GM12873 (cell line): ENCODE results near the gene ACOT9.

Experiments used
- TF ChIP-seq, protein P1 (sequence below): IDR thresholded peaks from 2 replicates; pipeline ENCODE4 v1.5.1; 2012; ENCODE audit warnings: low read depth, mild to moderate bottlenecking, moderate library complexity, low read length, control low read depth; ENCODE audit not compliant: insufficient read depth; ENCODE audit errors: missing control alignments

The ACOT9 gene

DNA sequence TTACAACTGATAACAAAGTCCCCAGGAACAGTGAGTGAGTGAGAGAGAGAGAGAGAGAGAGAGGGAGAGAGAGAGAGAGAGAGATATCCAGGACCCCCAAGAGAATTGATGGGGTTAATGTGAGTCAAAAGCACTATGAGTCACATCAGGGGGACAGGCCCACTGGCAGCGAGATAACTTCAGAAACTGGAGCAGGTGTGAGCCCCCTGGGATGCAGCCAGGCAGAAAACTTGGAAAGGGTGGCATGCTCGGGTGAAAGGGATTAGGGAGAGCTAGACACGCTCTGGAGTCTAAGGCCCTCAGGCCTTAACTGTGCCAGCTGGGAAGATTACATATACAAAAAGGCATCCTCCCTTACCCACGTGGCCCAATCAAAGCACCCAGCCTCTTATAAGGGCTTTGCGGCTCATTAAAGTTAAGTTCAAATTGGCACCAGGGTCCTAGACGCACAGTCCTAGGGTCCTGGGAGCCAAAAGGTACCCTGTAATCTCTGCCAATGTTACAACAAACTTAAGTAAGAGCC is 841 bp downstream of the ACOT9 start:
- TF ChIP-seq, protein P1, sequence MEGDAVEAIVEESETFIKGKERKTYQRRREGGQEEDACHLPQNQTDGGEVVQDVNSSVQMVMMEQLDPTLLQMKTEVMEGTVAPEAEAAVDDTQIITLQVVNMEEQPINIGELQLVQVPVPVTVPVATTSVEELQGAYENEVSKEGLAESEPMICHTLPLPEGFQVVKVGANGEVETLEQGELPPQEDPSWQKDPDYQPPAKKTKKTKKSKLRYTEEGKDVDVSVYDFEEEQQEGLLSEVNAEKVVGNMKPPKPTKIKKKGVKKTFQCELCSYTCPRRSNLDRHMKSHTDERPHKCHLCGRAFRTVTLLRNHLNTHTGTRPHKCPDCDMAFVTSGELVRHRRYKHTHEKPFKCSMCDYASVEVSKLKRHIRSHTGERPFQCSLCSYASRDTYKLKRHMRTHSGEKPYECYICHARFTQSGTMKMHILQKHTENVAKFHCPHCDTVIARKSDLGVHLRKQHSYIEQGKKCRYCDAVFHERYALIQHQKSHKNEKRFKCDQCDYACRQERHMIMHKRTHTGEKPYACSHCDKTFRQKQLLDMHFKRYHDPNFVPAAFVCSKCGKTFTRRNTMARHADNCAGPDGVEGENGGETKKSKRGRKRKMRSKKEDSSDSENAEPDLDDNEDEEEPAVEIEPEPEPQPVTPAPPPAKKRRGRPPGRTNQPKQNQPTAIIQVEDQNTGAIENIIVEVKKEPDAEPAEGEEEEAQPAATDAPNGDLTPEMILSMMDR: no peak

DNA sequence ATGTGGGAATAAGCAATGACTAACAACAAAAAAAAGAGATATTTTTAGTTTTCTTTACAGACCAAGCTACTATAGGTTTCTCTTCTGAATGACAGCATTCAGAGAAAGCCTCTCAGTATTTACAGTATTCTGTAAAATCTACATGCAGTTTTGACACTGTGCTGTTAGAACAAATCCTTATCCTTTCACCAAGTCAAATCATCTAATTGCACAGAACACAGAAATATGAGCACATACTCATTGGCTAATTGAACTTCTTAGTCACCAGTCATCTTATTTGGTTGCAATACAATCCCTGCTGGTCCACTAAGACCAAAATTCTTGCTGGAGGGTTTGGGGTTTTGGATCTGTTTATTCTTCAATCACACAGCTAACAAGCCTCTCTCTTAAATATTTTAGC is 5.7 kb downstream of the ACOT9 start:
- TF ChIP-seq, protein P1: no peak

DNA sequence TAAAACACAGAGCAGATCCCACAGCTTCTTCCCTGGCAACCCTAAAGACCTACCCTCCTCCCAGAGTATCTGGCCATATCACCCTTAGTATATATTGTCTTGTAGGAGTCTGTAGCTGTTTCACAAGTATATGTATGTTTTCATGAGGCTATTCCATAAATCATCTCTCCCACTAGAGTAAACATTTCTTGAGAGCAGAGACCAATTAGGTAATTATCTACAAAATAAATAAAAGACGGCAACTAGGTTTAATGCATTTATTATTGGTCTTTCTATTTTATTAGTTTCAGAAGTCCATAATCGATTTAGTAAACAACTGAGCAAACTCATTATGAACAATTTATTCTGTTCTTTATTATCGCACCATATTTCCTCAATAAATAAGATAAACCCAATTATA is 7.0 kb downstream of the ACOT9 start:
- TF ChIP-seq, protein P1: no peak

DNA sequence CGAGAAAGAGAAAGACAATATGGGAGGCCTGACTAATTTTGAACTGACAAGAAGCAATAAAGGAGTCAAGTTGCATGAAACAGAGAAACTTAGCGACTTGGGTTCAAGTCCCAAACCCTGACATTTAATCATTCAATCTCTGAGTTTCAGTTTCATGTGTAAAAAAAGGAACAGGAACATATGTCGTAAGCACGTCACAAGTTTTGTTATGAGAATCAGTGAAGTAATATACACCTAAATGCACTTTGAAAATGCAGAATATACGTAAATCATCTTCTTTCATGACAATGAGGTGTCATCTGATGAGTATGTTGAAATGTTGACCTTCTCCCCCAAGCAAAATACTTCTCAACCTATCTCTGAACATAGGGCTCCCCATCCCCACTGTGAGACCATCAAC is 10.4 kb downstream of the ACOT9 start:
- TF ChIP-seq, protein P1: no peak

- TF ChIP-seq, protein P1: no peak
Measured at GRCh38 chrX:23731951-23732350, 11.1 kb downstream of the ACOT9 start.

- TF ChIP-seq, protein P1: no peak
Measured at GRCh38 chrX:23729214-23729613, 13.9 kb downstream of the ACOT9 start.

GRCh38 chrX:23727206-23727605 is 15.9 kb downstream of the ACOT9 start:
- TF ChIP-seq, protein P1: no peak
